Hematopoietic multipotent progenitor cell treated with erythropoietin and hydrocortisone succinate and interleukin-3 and kit ligand, for 6 days (in vitro differentiated cells): Measurements from ENCODE around the gene CST4.
"Not testable (repeated sequence)": the region's sequence is repeated elsewhere in the genome, so short reads cannot be mapped to it uniquely, and the experiment has no call there.

Source experiments
- DNase-seq: peaks from one replicate; pipeline ENCODE4 v3.0.0-alpha.2; 2015

CST4 gene

GRCh38 chr20:23640018-23640601 is 48.7 kb downstream of the CST4 start:
- DNase-seq = no peak

- DNase-seq = no peak
These were observed 49.3 kb downstream of the CST4 start for GRCh38 chr20:23639490-23639958.

- DNase-seq = no peak
These were observed 50.5 kb downstream of the CST4 start for GRCh38 chr20:23638309-23638708.

- DNase-seq = peak; percentile 94
These were observed 51.3 kb downstream of the CST4 start, which contains the start of gene CST3 for GRCh38 chr20:23637282-23638221. CST3 (minus strand) TSS chr20:23637955; CDS start chr20:23637862, 93 bp downstream.

- no peak for DNase-seq
These were observed 51.9 kb downstream of the CST4 start for GRCh38 chr20:23636908-23637281.

- DNase-seq = no peak
These were observed 52.5 kb downstream of the CST4 start for GRCh38 chr20:23636182-23636907.

- DNase-seq = not testable (repeated sequence)
These were observed 53.1 kb downstream of the CST4 start for GRCh38 chr20:23635768-23636090.
